ENCODE measurements around the gene CNGA4. TPM values are rescaled to one million over a fixed set of nuclear protein-coding genes. Genes with fewer than 3 reads are reported as not detected.

CNGA4 gene
- total and polyA plus RNA-seq, 2 of the 4 experiments (the other 2 are of a cell fraction) = under 0.01 to 0.12 TPM

DNA sequence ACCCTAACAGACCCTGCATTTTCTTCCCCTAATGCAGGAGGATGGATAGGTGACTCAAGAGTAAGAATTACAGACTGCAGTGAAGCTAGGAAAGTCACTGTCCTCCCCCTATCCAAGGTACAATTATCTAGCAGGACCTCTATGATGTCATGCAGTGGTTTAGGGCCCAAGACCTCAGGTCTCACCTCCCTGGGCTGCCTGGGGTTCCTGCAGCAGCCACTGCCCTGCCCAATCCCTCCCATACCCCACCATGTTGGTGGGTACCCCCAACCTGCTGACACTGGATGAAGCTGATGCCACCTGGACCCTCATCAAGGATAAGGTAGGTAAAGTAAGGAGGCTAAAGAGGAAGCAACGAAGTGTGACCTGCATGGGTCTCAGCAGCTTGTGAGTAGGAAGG lies 33.5 kb upstream of the CNGA4 start, which contains the start of gene C11orf42:
Gene C11orf42, plus strand, starts transcription at position 192 of the 400 bp plus-strand sequence. Its CDS starts 59 bp downstream, at position 251.
- DNase-seq (no peak), ATAC-seq (ENCODE audit: low read depth) (no peak)
- intact Hi-C loops (cut with micrococcal nuclease) (no loop called here), in situ Hi-C loops (cut with MboI; ENCODE audit: low sequenced_read_pairs) (no loop called here), dilution Hi-C loops (cut with HindIII; ENCODE audit: low sequenced_read_pairs, unreplicated experiment) (no loop called here)
- Histone ChIP-seq H3K9ac (ENCODE audit: low read depth, low read length) (no peak within 1 kb of the TSS), H3K4ac (ENCODE audit: low read depth, low read length) (no peak within 1 kb of the TSS), H3K27me3 (ENCODE audit: control insufficient read depth, insufficient read depth, low read length) (no peaks in the 10 kb centered on the region), H3K27ac (ENCODE audit: insufficient read depth, low read length) (no peak within 1 kb of the TSS), H3K9me1 (ENCODE audit: insufficient read depth, low read length) (no peaks in the 10 kb centered on the region), H2AFZ (replicated peaks; ENCODE audit: low read length, poor library complexity) (no peak within 1 kb of the TSS), H2BK5ac (ENCODE audit: low read depth, low read length, poor library complexity, severe bottlenecking) (no peak within 1 kb of the TSS), H3K56ac (ENCODE audit: extremely low read depth, insufficient read depth, low read length) (no peak within 1 kb of the TSS), H4K20me1 (ENCODE audit: insufficient read depth, low read length) (no peaks in the 10 kb centered on the region), H4K5ac (ENCODE audit: low read depth, low read length) (no peak within 1 kb of the TSS), H3K14ac (replicated peaks; ENCODE audit: low read depth, low read length) (no peak within 1 kb of the TSS), H2BK120ac (ENCODE audit: low read depth, low read length) (no peak within 1 kb of the TSS), H2AK9ac (replicated peaks; ENCODE audit: low read depth, low read length, poor library complexity) (no peak within 1 kb of the TSS), H4K8ac (ENCODE audit: low read depth in 2 of 2, low read length in 2 of 2) (no peak within 1 kb of the TSS), H3K4me2 (ENCODE audit: low read depth, low read length) (no peak within 1 kb of the TSS), H2BK15ac (ENCODE audit: low read depth, low read length) (no peak within 1 kb of the TSS), H2AK5ac (ENCODE audit: low read depth, low read length) (no peak within 1 kb of the TSS), H4K91ac (ENCODE audit: insufficient read depth, low read depth, low read length) (no peak within 1 kb of the TSS), H3K9me3 (ENCODE audit: control insufficient read depth, insufficient read depth, low read length) (no peaks in the 10 kb centered on the region), H3K23ac (ENCODE audit: low read depth, low read length) (no peak within 1 kb of the TSS), H3K18ac (ENCODE audit: low read depth, low read length) (no peak within 1 kb of the TSS), H2BK20ac (ENCODE audit: low read depth, low read length) (no peak within 1 kb of the TSS), H3K4me3 (ENCODE audit: insufficient read depth, low read depth, low read length) (no peak within 1 kb of the TSS), H3K4me1 (ENCODE audit: control insufficient read depth, insufficient read depth, low read length) (peaks cover 4% of the 10 kb centered on the region; the same call in 1 of the 2 replicates), H3K36me3 (ENCODE audit: control insufficient read depth, insufficient read depth, low read length) (peaks cover 11% of the 10 kb centered on the region), H3K79me1 (ENCODE audit: low read depth in 1 of 2, low read length in 2 of 2) (no peaks in the 10 kb centered on the region)
- WGBS, 2 experiments (ENCODE audit: extremely low coverage in 2 of 2, insufficient read length in 1 of 2) = no CpG with 5 or more reads among the region's 1 CpG
- ChIA-PET CTCF (no interaction called here), POLR2A (ENCODE audit: unreplicated experiment) (no interaction called here)
- TF ChIP-seq MAZ (IDR thresholded peaks at IDR 0.05; ENCODE audit: borderline replicate concordance, low read depth, low read length) (no peak), CEBPB (IDR thresholded peaks at IDR 0.05; ENCODE audit: low read depth, low read length) (no peak), MAFK (IDR thresholded peaks at IDR 0.05; ENCODE audit: low read depth, low read length) (no peak), RFX5 (IDR thresholded peaks at IDR 0.05; ENCODE audit: low read depth, low read length) (no peak), BHLHE40 (IDR thresholded peaks at IDR 0.05; ENCODE audit: low read depth, low read length) (no peak), RCOR1 (IDR thresholded peaks at IDR 0.05; ENCODE audit: insufficient replicate concordance, low read length) (no peak), FOS (IDR thresholded peaks at IDR 0.05; ENCODE audit: low read depth, low read length) (no peak), POLR2A (IDR thresholded peaks at IDR 0.05; ENCODE audit: low read depth, low read length) (no peak), CHD1 (IDR thresholded peaks at IDR 0.05; ENCODE audit: low read depth, low read length) (no peak), SMC3 (IDR thresholded peaks at IDR 0.05; ENCODE audit: low read depth, low read length) (no peak), MXI1 (IDR thresholded peaks at IDR 0.05; ENCODE audit: borderline replicate concordance, low read depth, low read length) (no peak), RAD21 (IDR thresholded peaks at IDR 0.05; ENCODE audit: low read length) (no peak), NFE2L2 (IDR thresholded peaks at IDR 0.05; ENCODE audit: low read depth, low read length) (no peak)
- TF ChIP-seq, protein P1, sequence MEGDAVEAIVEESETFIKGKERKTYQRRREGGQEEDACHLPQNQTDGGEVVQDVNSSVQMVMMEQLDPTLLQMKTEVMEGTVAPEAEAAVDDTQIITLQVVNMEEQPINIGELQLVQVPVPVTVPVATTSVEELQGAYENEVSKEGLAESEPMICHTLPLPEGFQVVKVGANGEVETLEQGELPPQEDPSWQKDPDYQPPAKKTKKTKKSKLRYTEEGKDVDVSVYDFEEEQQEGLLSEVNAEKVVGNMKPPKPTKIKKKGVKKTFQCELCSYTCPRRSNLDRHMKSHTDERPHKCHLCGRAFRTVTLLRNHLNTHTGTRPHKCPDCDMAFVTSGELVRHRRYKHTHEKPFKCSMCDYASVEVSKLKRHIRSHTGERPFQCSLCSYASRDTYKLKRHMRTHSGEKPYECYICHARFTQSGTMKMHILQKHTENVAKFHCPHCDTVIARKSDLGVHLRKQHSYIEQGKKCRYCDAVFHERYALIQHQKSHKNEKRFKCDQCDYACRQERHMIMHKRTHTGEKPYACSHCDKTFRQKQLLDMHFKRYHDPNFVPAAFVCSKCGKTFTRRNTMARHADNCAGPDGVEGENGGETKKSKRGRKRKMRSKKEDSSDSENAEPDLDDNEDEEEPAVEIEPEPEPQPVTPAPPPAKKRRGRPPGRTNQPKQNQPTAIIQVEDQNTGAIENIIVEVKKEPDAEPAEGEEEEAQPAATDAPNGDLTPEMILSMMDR (conservative IDR thresholded peaks at IDR 0.05; ENCODE audit: low read depth, low read length) = no peak
- TF ChIP-seq, protein P2, sequence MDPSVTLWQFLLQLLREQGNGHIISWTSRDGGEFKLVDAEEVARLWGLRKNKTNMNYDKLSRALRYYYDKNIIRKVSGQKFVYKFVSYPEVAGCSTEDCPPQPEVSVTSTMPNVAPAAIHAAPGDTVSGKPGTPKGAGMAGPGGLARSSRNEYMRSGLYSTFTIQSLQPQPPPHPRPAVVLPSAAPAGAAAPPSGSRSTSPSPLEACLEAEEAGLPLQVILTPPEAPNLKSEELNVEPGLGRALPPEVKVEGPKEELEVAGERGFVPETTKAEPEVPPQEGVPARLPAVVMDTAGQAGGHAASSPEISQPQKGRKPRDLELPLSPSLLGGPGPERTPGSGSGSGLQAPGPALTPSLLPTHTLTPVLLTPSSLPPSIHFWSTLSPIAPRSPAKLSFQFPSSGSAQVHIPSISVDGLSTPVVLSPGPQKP (IDR thresholded peaks at IDR 0.05; ENCODE audit: borderline replicate concordance, low read depth, low read length) = no peak
- TF ChIP-seq, protein P3, sequence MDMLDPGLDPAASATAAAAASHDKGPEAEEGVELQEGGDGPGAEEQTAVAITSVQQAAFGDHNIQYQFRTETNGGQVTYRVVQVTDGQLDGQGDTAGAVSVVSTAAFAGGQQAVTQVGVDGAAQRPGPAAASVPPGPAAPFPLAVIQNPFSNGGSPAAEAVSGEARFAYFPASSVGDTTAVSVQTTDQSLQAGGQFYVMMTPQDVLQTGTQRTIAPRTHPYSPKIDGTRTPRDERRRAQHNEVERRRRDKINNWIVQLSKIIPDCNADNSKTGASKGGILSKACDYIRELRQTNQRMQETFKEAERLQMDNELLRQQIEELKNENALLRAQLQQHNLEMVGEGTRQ (IDR thresholded peaks at IDR 0.05; ENCODE audit: low read depth, low read length) = no peak
- BruUV-seq (replicated peaks) = no TSS peak
